Peyer's patch (tissue), 4 donors: Measurements from ENCODE around the gene RASAL2. TPM values are rescaled to one million over a fixed set of nuclear protein-coding genes. Genes with fewer than 3 reads are reported as not detected.

Experiments
- DNase-seq, 3 donors: peaks; one replicate each; pipeline ENCODE4 v3.0.0-alpha.2; 2017 to 2019
- H3K27ac ChIP-seq, 4 donors: fragments of 200-600 bp; sonication (generic); one replicate each; pipeline ENCODE4 v1.5.1; 2016 to 2019
- H3K27me3 ChIP-seq, 2 donors: fragments of 200-600 bp; sonication (generic); one replicate each; pipeline ENCODE4 v1.5.1; 2019
- H3K36me3 ChIP-seq, 3 donors: fragments of 200-600 bp; sonication (generic); one replicate each; pipeline ENCODE4 v1.5.1; 2016 to 2019
- H3K4me1 ChIP-seq, 4 donors: fragments of 200-600 bp; sonication (generic); one replicate each; pipeline ENCODE4 v1.5.1; 2016 to 2019
- H3K4me3 ChIP-seq, 4 donors: fragments of 200-600 bp; sonication (generic); 1 replicate in 3 of 4; 2 replicates in 1 of 4; pipeline ENCODE4 v1.5.1; 2016 to 2019; ENCODE audit warnings: mild to moderate bottlenecking in 1 of 4
- H3K9me3 ChIP-seq, 4 donors: fragments of 200-600 bp; sonication (generic); one replicate each; pipeline ENCODE4 v1.5.1; 2016 to 2019; ENCODE audit warnings: mild to moderate bottlenecking in 1 of 4
- POLR2A ChIP-seq, 2 donors: fragments of 450-650 bp; IDR thresholded peaks; one replicate each; pipeline ENCODE4 v1.5.1; 2017; ENCODE audit warnings: antibody characterized with exemption in 2 of 2, mild to moderate bottlenecking in 2 of 2, moderate library complexity in 2 of 2
- total RNA-seq, 4 donors: library from RNA; depleted of rRNA; stranded (reverse); fragments of >200 nt; gene quantifications; one replicate each; pipeline ENCODE4 v1.1.0, GENCODE V29; 2016
- TF ChIP-seq, protein P1 (sequence below), 6 experiments: fragments of 450-650 bp in 4 of 6; fragments of 200-600 bp in 2 of 6; sonication (generic) in 1 of 6; IDR thresholded peaks; one replicate each; pipeline ENCODE4 v1.5.1; 2017 to 2019; ENCODE audit warnings: antibody characterized with exemption in 6 of 6, mild to moderate bottlenecking in 3 of 6, moderate library complexity in 1 of 6

The RASAL2 gene
- total RNA-seq, 4 donors from 2014 or later, result 10.2 to 35.5 (median 20.0) TPM

DNA sequence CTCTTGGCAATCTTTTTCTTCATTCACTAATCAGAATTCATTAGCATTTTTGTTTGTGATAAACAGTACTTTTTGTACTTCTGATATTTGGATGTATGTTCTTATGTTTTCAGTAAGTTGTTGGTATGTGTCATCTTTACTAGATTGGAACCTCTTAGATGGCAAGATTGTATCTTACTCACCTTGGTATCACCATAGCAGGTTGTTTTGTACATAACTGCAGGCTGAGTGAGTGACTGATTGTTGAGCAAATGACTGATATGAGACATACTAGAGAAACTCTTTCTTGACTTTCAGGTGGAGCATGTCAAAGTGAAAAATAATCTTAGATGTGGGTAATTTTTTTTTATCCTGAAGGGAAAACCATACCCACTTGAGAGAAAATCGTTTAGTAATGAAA is 229.2 kb downstream of the RASAL2 start:
- TF ChIP-seq, protein P1, sequence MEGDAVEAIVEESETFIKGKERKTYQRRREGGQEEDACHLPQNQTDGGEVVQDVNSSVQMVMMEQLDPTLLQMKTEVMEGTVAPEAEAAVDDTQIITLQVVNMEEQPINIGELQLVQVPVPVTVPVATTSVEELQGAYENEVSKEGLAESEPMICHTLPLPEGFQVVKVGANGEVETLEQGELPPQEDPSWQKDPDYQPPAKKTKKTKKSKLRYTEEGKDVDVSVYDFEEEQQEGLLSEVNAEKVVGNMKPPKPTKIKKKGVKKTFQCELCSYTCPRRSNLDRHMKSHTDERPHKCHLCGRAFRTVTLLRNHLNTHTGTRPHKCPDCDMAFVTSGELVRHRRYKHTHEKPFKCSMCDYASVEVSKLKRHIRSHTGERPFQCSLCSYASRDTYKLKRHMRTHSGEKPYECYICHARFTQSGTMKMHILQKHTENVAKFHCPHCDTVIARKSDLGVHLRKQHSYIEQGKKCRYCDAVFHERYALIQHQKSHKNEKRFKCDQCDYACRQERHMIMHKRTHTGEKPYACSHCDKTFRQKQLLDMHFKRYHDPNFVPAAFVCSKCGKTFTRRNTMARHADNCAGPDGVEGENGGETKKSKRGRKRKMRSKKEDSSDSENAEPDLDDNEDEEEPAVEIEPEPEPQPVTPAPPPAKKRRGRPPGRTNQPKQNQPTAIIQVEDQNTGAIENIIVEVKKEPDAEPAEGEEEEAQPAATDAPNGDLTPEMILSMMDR (IDR thresholded peaks at IDR 0.05), result no peak
- TF ChIP-seq POLR2A (IDR thresholded peaks at IDR 0.05), result no peak
- no peaks in the 10 kb centered on the region for H3K27me3 ChIP-seq
- no peak overlapping the region for H3K4me3 ChIP-seq
- H3K9me3 ChIP-seq, result no peaks in the 10 kb centered on the region
- no peak for DNase-seq
- no peaks in the 10 kb centered on the region for H3K4me1 ChIP-seq
- H3K36me3 ChIP-seq, result no peaks in the 10 kb centered on the region
- no peak overlapping the region for H3K27ac ChIP-seq

- DNase-seq, result no peak
- Histone ChIP-seq H3K27ac (no peak overlapping the region), H3K4me1 (no peaks in the 10 kb centered on the region), H3K36me3 (no peaks in the 10 kb centered on the region), H3K4me3 (no peak overlapping the region), H3K9me3 (no peaks in the 10 kb centered on the region), H3K27me3 (no peaks in the 10 kb centered on the region)
- no peak for TF ChIP-seq POLR2A (IDR thresholded peaks at IDR 0.05)
- TF ChIP-seq, protein P1 (IDR thresholded peaks at IDR 0.05), result no peak
Observed at GRCh38 chr1:178324003-178324402, 230.1 kb downstream of the RASAL2 start.

DNA sequence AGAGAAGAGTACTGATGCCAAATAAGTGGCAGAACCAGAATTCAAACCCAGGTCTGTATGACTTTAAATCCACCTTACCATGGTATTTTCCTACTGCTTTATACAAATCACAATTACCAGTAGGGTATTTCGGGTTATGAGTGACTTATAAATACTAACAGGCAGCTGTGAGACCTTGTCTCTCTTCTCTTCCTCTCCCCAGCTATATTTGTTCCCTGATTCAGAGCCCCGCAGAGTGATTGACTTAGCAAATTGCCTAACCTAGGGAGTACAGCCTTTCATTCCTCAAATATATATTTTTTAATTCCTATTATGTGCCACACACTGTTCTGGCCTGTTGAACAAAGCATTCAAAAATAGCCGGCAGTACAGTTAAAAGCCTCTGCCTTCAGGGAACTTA is 234.8 kb downstream of the RASAL2 start:
- H3K36me3 ChIP-seq, result no peaks in the 10 kb centered on the region
- H3K27me3 ChIP-seq, result no peaks in the 10 kb centered on the region
- H3K4me1 ChIP-seq, result peaks cover 0 to 4% (median 0%) of the 10 kb centered on the region in 4 donors
- DNase-seq, result no peak
- no peak overlapping the region for H3K27ac ChIP-seq
- no peak for TF ChIP-seq POLR2A (IDR thresholded peaks at IDR 0.05)
- TF ChIP-seq, protein P1 (IDR thresholded peaks at IDR 0.05), result no peak
- no peaks in the 10 kb centered on the region for H3K9me3 ChIP-seq
- H3K4me3 ChIP-seq, result no peak overlapping the region

- no peaks in the 10 kb centered on the region for H3K36me3 ChIP-seq
- H3K9me3 ChIP-seq, result no peaks in the 10 kb centered on the region
- TF ChIP-seq POLR2A (IDR thresholded peaks at IDR 0.05), result no peak
- TF ChIP-seq, protein P1 (IDR thresholded peaks at IDR 0.05), result no peak
- H3K27me3 ChIP-seq, result no peaks in the 10 kb centered on the region
- no peak for DNase-seq
- H3K27ac ChIP-seq, result no peak overlapping the region
- H3K4me3 ChIP-seq, result no peak overlapping the region
- peaks cover 0 to 4% (median 0%) of the 10 kb centered on the region in 4 donors for H3K4me1 ChIP-seq
Observed at GRCh38 chr1:178330153-178330552, 236.2 kb downstream of the RASAL2 start.

DNA sequence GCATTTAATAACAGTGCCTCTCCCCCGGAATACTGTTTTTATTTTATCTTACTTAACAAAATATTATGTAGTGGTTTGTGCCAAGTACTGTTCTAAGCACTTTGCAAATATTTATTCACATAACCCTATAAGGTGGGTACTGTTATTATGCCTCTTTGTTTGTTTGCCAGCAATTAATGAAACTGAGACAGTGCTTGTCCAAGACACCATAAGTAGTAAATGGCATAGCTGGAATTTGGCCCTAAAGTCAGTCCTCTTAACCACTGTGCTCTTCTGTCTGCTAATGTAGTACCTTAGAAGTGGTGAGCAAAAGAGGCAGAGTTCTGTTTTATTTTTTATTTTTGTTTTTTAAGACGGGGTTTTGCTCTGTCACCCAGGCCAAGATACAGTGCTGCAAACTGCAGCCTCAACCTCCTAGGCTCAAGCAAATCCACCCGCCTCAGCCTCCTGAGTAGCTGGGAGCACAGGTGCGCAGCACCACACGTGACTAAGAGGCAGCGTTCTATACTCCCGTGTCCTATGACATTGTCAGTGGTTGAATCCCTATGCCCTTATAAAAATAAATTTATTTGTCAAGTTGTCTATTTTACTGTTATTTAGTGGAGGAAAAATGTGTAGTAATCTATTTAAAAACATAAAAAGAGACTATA is 237.1 kb downstream of the RASAL2 start:
- no peak for TF ChIP-seq POLR2A (IDR thresholded peaks at IDR 0.05)
- TF ChIP-seq, protein P1 (IDR thresholded peaks at IDR 0.05), result no peak

More for the DNA sequence above, 237.1 kb downstream of the RASAL2 start:
- H3K9me3 ChIP-seq, result no peaks in the 10 kb centered on the region
- H3K36me3 ChIP-seq, result no peaks in the 10 kb centered on the region
- H3K27me3 ChIP-seq, result no peaks in the 10 kb centered on the region
- no peak overlapping the region for H3K4me3 ChIP-seq
- H3K27ac ChIP-seq, result no peak overlapping the region
- H3K4me1 ChIP-seq, result peaks cover 0 to 4% (median 0%) of the 10 kb centered on the region in 4 donors
- DNase-seq, result no peak
